Measurements from ENCODE around the gene PHLDB2. TPM values are rescaled to one million over a fixed set of nuclear protein-coding genes. Genes with fewer than 3 reads are reported as not detected.

Gene PHLDB2
- total RNA-seq, 4 donors from 2014 or later, result 12.9 to 34.7 (median 27.1) TPM

DNA sequence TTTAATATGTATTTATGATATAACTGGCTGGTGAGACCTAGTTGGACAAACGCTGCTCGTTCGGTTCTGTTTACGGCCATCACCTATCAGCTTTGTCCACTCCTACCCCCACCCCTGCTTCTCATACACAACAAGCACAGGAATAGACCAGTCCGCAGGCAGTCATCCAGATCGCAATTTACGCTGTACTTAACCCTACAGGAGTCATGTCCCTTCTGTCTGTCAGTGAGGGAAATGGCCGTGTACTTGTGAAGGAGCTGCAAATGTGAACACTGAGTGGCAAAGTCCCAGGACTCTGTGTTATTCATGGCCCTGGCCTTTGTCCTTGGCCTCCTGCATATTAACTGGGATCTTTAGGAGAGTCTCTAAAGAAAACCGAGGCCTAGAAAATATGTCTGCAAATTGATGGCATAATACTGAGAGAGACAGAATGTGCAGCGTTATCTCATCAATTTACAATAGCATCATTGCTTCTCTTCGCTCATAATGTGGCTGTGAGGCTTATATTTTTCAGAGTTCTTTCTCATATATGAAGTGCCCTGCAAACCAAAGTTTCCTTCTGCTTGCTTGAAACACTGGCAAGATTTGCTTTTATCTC, 112.6 kb downstream of the PHLDB2 start:
- intact Hi-C loops (cut with DNase I), result no loop called here
- H3K36me3 ChIP-seq, result peaks cover 0 to 2% of the 10 kb centered on the region in 2 donors
- DNase-seq, result peak; percentile 81 to 88
- peak overlapping the region; percentile 60 to 82 (median 69) for H3K27ac ChIP-seq
- WGBS, 2 donors, result 48 to 55% methylated on average over 11 of the region's 11 CpGs
- no peak overlapping the region for H3K4me3 ChIP-seq (replicated peaks in 1 of 3)
- no peaks in the 10 kb centered on the region for H3K9me3 ChIP-seq
- no peaks in the 10 kb centered on the region for H3K27me3 ChIP-seq
- no peak for TF ChIP-seq POLR2A (IDR thresholded peaks at IDR 0.05)
- peaks cover 24 to 36% of the 10 kb centered on the region in 2 donors for H3K4me1 ChIP-seq

DNA sequence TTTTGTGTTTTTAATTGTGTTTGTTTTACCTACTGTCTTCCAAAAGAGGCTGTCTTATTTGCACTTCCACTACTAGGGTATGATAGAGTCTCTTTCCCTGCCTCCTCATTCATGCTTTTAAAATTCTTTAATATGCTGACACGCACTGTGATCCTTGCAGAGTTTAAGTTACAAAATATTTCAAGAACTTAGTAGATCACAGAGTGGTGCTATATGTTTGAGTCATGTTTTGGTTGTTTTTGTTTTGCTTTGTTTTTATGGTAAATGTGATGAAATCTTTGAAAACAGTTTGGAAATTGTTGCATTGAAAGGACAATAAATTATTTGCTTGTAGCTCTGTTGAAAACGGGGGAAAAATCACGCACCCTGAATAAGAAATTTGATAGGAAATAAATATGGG, 113.8 kb downstream of the PHLDB2 start:
- H3K27me3 ChIP-seq, result no peaks in the 10 kb centered on the region
- no peaks in the 10 kb centered on the region for H3K9me3 ChIP-seq
- 56 to 80% methylated on average over 3 of the region's 3 CpGs for WGBS, 2 donors
- H3K4me3 ChIP-seq (replicated peaks in 1 of 3), result no peak overlapping the region
- H3K4me1 ChIP-seq, result peaks cover 24 to 31% of the 10 kb centered on the region in 2 donors
- TF ChIP-seq, protein P1, sequence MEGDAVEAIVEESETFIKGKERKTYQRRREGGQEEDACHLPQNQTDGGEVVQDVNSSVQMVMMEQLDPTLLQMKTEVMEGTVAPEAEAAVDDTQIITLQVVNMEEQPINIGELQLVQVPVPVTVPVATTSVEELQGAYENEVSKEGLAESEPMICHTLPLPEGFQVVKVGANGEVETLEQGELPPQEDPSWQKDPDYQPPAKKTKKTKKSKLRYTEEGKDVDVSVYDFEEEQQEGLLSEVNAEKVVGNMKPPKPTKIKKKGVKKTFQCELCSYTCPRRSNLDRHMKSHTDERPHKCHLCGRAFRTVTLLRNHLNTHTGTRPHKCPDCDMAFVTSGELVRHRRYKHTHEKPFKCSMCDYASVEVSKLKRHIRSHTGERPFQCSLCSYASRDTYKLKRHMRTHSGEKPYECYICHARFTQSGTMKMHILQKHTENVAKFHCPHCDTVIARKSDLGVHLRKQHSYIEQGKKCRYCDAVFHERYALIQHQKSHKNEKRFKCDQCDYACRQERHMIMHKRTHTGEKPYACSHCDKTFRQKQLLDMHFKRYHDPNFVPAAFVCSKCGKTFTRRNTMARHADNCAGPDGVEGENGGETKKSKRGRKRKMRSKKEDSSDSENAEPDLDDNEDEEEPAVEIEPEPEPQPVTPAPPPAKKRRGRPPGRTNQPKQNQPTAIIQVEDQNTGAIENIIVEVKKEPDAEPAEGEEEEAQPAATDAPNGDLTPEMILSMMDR (IDR thresholded peaks at IDR 0.05), result no peak
- no peak for TF ChIP-seq POLR2A (IDR thresholded peaks at IDR 0.05)
- DNase-seq, result no peak
- H3K27ac ChIP-seq, result no peak overlapping the region
- intact Hi-C loops (cut with DNase I), result no loop called here
- peaks cover 0 to 2% of the 10 kb centered on the region in 2 donors for H3K36me3 ChIP-seq

DNA sequence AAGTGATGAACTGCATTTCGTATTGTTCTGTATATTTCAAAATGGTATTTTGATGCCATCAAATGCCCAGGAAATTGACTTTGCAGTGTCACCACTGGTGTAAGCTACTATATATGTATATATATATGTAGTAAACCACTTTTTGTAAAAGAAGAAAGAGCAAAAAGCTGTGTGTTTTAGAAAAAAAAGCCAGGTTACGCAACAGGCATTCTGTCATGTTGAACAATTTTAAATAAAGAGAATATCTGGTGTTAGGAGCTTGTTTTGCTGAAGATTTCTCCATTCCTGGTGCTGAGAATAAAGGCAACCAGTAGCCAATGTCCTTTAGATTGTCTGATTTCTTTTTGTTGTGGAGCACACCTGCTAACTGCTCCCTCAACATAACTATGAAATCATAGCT, 116.1 kb downstream of the PHLDB2 start:
- Histone ChIP-seq H3K27me3 (no peaks in the 10 kb centered on the region), H3K36me3 (peaks cover 0 to 2% of the 10 kb centered on the region in 2 donors), H3K27ac (no peak overlapping the region), H3K4me1 (peaks cover 14 to 18% of the 10 kb centered on the region in 2 donors), H3K9me3 (no peaks in the 10 kb centered on the region), H3K4me3 (replicated peaks in 1 of 3) (no peak overlapping the region)
- TF ChIP-seq, protein P1 (IDR thresholded peaks at IDR 0.05), result no peak
- TF ChIP-seq POLR2A (IDR thresholded peaks at IDR 0.05), result no peak
- no peak for DNase-seq
- WGBS, 2 donors, result 95 to 99% methylated on average over 2 of the region's 2 CpGs
- intact Hi-C loops (cut with DNase I), result no loop called here

DNA sequence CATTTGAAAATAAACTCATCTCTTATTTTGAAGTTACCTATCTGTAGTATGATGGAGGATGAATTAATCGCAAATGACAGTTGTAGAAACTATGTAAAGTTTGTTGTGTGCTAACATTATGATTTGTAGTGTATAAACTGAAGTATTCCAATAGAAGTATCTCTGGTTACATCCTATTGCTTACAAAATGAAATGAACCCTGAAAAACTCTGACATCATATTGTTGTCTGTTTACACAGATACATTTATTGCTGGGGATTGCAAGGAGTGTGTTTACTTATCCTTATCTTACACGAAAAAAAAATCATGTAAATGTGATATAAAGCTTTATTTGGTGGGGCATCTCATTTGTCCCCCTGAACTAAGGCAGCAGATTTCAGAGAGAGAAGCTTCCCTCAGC, 117.2 kb downstream of the PHLDB2 start:
- 74 to 79% methylated on average over 2 of the region's 2 CpGs for WGBS, 2 donors

DNA sequence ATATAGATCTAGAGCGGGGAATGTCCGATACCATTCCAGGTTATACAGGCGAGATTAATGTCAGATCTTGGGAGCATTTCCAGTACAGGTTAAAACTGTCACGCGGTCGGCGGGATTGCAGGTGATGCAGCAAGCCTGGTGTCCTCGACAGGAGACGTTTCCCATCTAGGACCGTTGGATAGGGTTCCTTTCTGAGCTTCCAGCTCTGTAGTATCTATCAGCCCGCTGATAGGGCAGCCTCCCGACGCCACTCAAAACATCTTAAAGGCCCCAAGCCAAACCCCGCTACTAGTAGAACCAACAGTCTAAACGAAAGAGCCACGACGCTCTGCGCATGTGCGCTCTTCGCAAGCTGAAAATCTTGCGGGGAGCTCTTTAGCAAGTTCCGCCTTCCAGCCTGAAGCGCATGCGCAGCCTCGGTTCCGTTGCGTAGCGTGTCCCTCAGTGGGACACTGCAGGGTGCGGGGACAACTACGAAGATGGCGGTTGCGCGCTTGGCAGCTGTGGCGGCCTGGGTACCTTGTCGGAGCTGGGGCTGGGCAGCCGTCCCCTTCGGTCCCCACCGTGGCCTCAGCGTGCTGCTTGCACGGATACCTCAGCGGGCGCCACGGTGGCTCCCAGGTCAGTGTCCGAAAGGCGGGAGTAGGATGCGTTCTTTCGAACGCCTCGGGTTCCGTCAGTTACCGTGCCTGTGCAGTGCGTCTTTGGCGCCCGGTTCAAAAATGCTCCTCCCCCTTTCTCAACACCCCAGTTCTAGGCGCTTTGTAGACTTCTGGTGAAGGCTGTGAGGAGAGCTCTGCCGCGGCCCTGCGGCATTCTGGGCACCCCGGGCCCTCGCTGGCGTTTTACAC, 119.7 kb downstream of the PHLDB2 start, which contains the start of gene ABHD10:
TSS of gene ABHD10 (plus strand) at position 444 of the 851 bp plus-strand sequence. CDS start at position 480, 36 bp downstream.
- no peaks in the 10 kb centered on the region for H3K27me3 ChIP-seq
- TF ChIP-seq POLR2A (IDR thresholded peaks at IDR 0.05), result peak; percentile 88 to 98
- TF ChIP-seq, protein P1 (IDR thresholded peaks at IDR 0.05), result no peak
- peaks cover 8 to 25% of the 10 kb centered on the region in 2 donors for H3K4me1 ChIP-seq
- peak within 1 kb of the TSS; percentile 46 to 76 (median 74) for H3K27ac ChIP-seq
- H3K4me3 ChIP-seq (replicated peaks in 1 of 3), result peak within 1 kb of the TSS; percentile 49 to 92 (median 61)
- 2 to 4% methylated on average over 37 to 42 of the region's 61 CpGs for WGBS, 2 donors
- H3K36me3 ChIP-seq, result peaks cover 0 to 1% of the 10 kb centered on the region in 2 donors
- no peaks in the 10 kb centered on the region for H3K9me3 ChIP-seq
- intact Hi-C loops (cut with DNase I), result no loop called here
- peak; percentile 97 to 98 for DNase-seq

More for the DNA sequence above, 117.2 kb downstream of the PHLDB2 start:
- Histone ChIP-seq H3K36me3 (peaks cover 0 to 2% of the 10 kb centered on the region in 2 donors), H3K9me3 (no peaks in the 10 kb centered on the region), H3K4me3 (replicated peaks in 1 of 3) (no peak overlapping the region), H3K27me3 (no peaks in the 10 kb centered on the region), H3K27ac (no peak overlapping the region), H3K4me1 (peaks cover 8 to 16% of the 10 kb centered on the region in 2 donors)
- no peak for DNase-seq
- TF ChIP-seq, protein P1 (IDR thresholded peaks at IDR 0.05), result no peak
- TF ChIP-seq POLR2A (IDR thresholded peaks at IDR 0.05), result no peak
- intact Hi-C loops (cut with DNase I), result no loop called here
